DOHH2 (cell line): Measurements from ENCODE around the gene SLC6A17.

Source experiments
- EZH2phosphoT487 ChIP-seq: fragments of 200-600 bp; sonication (generic); IDR thresholded peaks from 2 replicates; pipeline ENCODE4 v1.6.1; 2017; ENCODE audit warnings: borderline replicate concordance, mild to moderate bottlenecking, antibody characterized with exemption, low read length, moderate library complexity, mixed read lengths
- TF ChIP-seq, protein P1 (sequence below): fragments of 200-600 bp; sonication (generic); IDR thresholded peaks from one replicate; pipeline ENCODE4 v1.5.1; 2014; ENCODE audit warnings: antibody characterized with exemption, mild to moderate bottlenecking, low read depth, low read length; ENCODE audit not compliant: poor library complexity, severe bottlenecking

DNA sequence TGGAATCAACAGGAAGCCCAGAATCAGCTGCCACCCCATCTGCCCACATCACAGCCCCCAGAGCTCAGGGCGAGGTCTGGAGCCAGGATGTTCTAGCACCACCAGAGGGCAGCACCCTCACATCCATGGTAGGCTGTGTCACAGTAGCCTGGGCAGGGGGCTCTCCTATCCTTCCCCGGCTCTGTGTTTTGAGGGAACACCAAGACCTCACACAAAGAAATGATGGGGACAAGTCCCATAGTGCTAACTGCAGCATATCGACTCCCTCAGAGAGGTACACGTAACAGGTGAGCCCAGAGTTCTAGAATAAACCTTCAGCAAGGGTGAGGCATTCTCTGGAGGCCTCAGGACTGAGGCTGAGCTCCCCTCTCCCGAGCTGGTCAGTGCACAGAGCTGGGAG, 57.5 kb downstream of the SLC6A17 start:
- no peak for TF ChIP-seq EZH2phosphoT487
- TF ChIP-seq, protein P1, sequence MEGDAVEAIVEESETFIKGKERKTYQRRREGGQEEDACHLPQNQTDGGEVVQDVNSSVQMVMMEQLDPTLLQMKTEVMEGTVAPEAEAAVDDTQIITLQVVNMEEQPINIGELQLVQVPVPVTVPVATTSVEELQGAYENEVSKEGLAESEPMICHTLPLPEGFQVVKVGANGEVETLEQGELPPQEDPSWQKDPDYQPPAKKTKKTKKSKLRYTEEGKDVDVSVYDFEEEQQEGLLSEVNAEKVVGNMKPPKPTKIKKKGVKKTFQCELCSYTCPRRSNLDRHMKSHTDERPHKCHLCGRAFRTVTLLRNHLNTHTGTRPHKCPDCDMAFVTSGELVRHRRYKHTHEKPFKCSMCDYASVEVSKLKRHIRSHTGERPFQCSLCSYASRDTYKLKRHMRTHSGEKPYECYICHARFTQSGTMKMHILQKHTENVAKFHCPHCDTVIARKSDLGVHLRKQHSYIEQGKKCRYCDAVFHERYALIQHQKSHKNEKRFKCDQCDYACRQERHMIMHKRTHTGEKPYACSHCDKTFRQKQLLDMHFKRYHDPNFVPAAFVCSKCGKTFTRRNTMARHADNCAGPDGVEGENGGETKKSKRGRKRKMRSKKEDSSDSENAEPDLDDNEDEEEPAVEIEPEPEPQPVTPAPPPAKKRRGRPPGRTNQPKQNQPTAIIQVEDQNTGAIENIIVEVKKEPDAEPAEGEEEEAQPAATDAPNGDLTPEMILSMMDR = peak; percentile 83
